GM20431 (cell line): Measurements from ENCODE around the gene STAC3.

Experiments used
- in situ Hi-C: fragments of 300-500 bp; cut with MseI, MboI; formaldehyde crosslinking; loops from one replicate; pipeline ENCODE4 v1.15.0; 2020; ENCODE audit warnings: low sequenced_read_pairs; ENCODE audit not compliant: unreplicated experiment

Gene STAC3

DNA sequence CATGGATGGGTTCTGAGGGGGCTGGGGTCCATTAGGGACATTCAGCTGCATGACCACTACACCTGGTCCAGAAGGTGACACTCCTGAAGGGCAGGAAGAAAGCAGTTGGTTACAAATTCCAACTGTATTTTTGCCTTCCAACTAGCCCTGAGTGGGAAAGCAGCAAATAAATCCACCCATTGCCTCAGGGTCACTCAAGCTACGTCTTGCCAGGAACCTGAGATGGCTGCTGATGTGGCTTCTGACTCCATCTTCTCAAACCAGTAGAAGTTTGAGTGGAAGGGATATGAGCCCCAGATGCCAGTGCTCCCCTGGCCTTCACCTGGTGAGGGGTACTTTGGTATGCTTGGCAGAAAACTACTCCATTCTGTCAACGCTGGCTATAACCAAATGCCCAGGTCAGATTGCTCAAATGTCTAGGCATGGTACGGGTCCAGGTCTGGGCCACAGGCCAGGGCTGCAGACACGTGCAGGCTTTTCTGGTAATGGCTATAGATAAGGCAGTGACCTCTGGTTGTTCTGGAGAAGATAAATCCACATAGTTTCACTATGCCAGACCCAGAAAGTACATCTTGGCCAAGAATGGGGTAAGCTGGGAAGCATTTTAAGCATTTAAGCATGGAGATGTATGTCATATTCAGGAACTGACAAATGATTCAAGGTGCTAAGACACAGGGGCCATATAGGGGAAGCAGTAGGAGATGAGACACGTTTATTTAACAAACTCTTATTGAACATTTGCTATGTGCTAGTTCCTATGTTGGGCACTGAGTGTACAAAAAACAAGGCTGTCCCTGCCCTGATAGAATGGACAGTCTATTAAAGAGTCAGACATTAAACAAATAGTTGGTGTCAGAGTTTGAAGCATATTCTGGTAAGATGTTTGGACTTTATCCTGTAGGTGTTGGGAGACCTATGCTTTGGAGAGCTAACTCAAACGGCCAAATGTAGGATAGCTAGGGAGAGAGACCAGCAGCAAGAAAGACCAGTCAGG lies 8.3 kb upstream of the STAC3 start:
- in situ Hi-C loops = no loop called here

DNA sequence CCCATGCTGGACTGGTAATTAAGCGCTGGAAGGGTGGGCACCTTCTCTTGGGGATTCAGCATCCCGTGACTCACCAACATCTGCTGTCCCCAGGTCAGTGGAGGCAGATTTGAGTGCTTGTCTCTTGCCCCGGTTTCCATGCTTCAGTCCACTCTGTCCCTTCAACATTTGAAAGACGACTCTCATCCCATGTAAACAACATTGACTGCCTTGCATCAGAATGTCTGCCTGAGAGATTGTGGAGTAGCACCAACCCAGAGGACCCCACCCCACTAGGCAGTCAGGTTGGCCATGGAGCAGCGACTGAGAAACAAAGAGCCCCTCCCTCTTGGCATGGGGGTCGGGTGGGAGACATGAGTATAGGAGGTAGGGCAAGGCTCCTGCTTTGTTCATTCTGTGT lies 4.9 kb upstream of the STAC3 start:
- in situ Hi-C loops = no loop called here

GRCh38 chr12:57254506-57255280 lies 3.7 kb upstream of the STAC3 start:
- in situ Hi-C loops = no loop called here

- in situ Hi-C loops = no loop called here
Measured at GRCh38 chr12:57250541-57250940, 446 bp downstream of the STAC3 start.

DNA sequence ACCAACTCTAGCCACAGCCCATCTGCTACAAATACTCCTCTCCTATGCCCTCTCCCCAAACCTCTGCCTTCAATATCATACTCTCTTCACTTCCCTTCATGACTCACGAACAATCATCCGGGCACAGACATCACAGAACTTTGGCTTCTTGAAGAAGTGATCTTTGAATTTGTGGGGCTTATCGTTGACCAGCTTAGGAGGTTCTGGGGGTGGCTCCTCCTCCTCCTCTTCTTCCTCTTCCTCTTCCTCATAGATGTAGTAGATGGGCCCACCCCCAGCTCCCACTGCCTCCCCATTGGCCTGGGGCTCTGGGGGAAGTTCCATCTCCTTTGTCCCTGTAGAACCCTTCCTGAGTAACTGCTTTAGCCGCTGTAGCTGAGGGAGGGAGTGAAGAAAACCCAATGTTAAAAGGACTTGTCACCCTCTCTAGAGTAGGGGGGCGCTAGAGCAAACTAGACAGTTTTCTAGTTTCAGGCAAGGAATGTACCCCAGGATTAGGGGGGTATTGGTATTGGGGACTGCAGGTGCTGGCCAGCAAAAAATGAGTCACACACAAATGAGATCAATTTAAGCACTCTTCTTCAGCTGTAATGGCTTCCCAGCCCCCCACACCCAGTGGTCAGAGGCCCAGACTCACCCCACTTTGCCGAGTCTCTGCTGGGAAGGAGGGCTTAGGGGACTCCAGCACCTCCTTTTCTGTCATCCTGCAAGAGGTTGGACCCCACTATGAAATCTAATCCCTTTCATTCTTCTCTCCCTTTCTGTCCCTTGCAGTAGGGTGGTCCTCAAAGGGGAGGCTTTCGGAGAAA lies 1.8 kb downstream of the STAC3 start:
- in situ Hi-C loops = no loop called here

DNA sequence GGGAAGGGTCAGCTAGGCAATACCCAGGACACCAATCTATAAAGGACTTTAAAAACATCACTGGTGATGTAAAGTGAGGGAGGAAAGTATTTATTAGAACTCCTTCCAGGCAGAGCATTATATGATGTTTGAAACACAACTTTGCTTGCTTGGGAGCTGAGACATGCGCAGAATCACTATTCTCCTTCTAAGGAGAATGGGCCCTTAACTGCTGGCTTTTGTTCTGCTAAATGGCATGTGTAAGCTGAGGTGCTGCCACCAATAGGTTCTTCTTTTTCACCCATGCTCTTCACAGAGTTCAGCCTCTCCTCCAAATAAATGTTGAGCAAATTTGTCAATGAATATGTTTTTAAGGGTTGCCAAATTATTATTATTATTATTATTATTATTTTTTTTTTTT lies 3.9 kb downstream of the STAC3 start:
- in situ Hi-C loops = no loop called here

GRCh38 chr12:57244312-57244696 lies 6.7 kb downstream of the STAC3 start:
- in situ Hi-C loops = no loop called here

DNA sequence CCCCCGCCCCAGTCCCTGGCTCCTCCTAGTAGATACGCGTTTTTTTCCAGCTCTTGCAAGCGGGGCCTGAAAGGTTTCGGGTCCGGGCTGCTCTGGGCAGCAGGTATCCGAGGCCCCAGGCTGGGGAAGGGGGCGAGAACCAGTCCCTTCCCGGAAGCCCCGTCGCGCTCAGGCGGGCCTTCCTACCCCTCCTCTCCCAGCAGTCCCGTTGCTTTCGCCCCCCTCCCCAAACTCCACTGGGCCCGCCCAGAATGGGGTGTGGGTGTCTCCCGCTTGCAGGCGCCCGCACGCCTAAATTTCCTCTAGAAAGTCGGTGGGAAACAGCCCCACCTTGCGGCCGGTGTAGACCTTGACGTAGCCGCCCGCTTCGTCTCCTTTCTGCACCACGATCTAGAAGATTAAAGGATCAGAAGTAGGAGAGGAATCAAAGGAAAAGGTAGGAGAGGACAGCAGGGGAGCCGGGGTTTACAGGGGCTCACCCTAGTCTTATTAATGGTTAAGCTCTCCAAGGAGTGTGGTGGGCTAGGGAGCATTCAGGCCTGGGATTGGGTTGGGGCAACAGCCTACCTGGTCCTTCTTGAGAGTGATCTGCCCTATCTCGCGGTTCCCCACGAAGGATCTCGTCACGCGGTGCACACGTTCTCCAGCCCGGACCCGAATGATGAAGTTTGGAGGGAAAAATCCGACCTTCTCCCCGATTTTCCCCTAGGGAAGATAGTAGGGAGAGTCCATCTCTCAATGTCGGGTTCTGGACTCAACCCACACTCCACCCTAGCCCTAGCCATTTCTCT lies 7.3 kb downstream of the STAC3 start:
- in situ Hi-C loops = no loop called here

DNA sequence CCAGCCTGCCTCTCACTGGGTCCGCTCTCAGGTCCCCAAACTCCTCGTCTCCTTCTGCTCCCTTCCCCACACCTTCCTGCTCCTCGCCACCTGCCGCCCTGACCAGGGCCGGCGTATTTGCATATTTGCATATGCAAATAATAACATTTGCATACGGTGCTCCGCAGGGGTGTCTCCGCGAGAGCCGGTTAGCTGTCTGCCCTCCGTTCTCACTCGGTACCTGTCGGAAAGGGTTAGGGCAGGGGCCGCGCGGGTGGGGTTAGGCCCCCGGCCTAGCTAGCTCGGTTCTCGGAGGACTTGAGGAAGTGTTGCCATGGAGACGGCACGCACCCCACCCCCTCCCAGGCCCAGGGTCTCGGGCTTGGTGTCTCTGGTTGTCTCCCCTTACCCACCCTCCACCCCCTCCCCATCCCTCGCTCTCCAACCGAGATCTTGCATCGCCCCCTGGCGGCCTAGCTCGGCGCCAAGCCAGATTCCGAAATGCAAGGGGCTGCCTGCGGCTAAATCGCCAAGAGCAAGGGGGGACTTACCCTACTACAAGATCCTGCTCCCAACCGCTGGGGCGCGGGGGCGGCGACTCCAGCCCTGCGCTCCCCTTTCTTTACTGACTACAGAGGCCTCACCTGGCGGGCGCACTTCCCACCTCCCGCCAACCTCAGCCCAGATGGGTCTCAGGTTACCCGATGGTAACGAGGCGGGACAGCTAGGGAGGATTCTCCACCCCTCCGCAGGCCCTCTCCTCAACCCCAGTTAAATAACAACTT lies 8.1 kb downstream of the STAC3 start:
- in situ Hi-C loops = no loop called here

DNA sequence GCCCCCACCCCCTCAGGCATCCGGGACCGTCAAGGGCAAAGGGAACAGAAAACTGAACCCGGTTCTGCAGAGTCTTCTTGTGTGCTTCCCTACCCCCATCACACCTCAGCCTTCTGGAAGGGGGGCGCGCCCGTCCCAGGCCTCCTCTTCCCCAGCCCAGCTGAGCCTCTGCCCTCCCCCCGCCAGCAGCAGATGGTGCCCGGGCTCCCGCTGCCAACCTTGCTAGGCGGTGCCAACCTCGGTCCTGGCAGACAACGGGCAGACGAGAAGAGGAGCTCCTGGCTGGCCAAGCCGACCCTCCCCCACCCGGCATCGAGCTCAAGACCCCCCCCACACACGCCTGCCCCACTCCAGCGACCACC lies 8.7 kb downstream of the STAC3 start:
- in situ Hi-C loops = no loop called here

GRCh38 chr12:57241402-57242310 lies 9.3 kb downstream of the STAC3 start:
- in situ Hi-C loops = no loop called here

- in situ Hi-C loops = no loop called here
Measured at GRCh38 chr12:57240926-57241401, 10.0 kb downstream of the STAC3 start.

DNA sequence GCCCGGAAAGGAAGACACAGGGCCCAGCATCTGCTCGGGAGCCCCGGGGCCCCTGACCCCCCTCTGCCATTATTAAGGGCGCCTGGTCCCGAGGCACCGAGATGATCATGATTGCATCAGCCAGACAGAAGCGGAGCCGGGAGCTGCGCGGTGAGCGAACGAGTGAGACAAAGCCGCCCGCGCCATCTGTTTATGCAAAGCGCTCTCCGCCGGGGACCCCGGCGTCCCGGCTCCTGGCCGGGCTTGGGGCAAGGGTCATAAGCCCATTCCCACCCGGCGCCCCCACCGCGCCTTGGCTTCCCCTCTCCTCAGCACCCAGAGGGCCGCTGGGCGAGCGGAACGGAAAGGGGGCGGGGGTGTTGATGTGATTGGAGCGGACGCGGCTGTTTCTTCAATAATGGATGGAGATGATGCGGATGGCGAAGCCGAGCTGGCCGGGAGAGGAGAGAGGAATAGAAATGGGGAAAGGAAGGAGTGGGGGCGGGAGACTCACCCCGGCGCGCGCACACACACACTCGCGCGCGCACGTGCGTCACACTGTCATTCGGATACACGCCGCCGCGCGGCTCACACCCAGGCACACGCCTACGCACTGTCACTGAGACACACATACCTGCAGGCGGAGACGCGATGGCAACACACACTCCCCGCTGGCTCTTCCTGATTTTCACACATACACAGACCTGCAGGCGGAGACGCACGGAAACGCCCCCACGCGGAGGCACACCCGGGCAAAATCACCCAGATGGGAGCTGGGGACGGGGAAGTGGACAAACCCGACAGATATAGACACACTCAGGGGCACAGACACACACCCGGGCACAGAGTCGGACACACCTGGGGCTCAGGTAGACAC lies 10.7 kb downstream of the STAC3 start:
- in situ Hi-C loops = no loop called here

GRCh38 chr12:57239587-57240065 lies 11.4 kb downstream of the STAC3 start:
- in situ Hi-C loops = no loop called here

DNA sequence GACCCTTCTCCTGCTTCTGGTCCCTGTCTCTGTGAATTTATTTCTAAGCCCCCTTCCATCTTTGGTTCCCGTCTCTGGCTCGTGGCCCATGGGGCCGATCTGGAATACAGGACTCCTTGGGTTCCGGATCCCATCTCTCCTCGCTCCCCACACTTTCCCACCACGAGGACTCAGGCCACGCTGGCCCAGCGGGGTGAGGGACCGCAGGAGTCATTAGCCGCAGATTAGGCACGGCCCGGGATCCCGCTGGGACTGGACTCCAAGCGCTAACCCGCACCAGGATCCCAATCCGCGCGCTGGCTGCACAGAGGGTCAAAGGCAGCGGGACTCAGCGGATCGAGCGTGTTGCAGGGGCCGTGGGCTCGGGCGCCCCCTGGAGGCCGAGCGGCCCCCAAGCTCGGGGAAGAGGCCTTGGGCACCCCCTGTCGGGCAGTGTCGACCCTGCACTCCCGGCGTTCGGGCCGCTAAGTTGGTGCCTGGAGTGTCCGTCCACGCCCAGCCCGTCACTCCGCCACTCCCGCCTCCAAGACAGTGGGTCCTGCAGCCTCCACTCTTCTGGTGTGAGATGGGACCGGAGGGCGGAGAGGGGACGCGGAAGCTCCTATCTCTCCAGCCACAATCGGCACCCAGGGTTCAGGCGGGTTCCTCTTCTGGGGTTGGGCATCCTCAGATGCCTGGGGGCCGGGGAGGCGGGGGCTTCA lies 12.0 kb downstream of the STAC3 start:
- in situ Hi-C loops = no loop called here
